ENCODE data around the gene SYP.

SYP gene

DNA sequence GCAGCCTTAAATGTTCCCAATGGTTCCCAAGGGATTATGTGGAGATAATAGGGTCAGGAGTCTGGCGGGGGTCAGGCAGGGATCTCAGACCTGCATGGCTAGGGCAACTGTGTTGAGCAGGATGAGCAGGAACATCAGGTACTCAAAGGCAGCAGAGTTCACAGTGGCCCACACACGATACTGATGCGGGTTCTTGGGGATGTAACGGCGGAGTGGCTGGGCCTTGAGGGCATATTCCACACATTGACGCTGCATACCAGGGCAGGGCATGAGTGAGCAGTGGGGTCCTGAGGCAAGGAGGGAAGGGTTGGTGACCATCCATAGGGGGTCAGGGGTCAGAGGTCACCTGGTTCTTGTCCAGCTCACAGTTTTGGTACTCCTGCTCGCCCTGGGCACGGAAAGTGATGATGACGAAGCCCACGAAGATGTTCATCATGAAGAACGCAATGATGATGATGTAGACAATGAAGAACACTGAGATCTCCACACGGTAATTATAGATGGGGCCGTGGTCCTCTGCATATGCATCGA lies 15.1 kb upstream of the SYP start:
- no peak for DNase-seq

DNA sequence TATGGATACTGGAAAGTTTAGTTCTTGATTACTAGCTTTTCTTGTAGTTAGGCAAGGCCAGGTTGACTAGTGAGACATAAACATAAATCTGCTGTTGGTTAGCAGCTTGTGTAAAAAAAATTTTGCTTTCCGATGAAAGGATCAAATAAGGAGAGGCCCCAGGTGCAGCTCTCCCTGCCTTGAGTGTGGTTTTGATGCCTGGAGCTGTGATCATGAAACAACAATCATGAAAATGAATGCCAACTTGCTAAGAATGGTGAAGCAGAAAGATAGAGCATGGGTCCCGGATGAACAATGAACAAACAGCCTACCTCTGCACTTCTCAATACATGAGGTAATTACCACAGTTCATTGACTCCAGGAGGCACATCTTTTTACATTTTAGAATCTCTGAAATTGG lies 14.4 kb upstream of the SYP start:
- no peak for DNase-seq

DNA sequence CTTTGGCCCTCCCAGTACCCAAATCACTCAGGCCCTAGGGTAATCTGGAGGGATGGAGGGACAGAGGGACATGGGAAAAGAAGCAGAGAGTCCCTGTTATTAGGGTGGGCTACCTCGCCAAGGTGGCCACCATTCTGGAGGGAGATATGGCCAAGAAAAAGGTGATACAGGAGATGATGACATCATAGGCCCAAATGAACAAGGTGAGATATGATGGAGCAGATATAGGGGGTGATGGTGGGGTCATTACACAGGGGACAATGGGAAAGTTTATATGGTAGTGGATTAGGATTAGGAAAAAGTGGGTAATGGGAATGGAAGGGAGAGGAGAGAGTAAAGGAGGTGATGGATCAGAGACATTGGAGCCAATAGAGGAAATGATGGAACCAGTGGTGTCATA lies 12.9 kb upstream of the SYP start:
- no peak for DNase-seq

DNA sequence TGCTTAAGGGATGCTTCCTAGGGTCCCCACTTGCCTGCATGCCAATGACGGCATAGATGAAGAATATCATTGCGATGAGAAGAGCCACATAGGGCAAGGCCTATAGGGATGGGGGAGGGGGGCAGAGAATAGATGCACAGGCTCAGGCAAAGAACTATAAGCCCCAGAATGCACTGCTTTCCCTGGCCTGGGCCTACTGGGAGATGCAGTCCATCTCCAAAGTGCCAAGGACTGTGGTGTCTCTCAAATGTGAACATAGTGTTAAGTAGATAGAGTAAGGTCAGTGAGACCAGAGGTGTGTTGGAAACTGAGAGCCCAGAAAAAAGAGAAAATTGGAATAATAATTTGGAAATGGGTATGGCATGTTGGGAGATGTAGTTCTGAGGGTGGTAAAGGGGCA lies 12.2 kb upstream of the SYP start:
- no peak for DNase-seq

DNA sequence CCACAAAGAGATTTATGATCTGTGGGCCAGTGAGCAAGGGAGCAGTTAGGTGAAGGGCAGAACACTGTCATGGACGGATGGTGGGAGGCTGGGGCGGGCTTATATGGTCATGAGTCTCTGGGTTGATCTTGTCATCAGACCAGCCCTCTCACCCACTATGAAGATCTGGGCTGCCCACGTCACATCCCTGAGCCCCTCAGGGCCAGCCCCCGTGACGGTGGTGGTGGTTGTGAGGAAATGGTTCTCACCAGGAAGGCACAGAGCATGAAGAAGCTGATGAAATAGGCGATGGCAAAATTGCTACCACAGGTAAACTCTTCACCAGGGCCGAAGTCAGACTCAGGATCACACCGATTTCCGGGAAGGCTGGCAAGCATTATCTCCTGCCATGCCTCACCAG lies 11.1 kb upstream of the SYP start:
- DNase-seq = no peak

DNA sequence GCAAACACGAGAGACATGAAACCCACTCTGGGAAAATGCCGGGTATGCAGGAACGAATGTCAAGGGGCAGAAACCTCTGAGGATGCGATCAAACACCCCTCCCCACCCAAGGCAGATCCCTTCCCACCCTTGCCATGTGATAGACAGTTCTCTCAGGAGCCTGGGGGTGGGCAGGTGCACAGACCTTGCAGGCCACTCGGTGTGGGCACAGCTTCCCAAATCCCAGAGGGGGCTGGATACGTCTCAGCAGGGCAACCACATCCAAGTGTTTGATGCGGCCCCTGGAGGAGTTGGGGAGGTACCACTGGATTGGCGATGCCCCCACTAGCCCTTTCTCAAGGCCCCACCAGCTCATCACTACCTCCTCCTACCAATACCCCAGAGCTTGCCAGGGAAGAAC lies 10.4 kb upstream of the SYP start:
- DNase-seq = no peak

DNA sequence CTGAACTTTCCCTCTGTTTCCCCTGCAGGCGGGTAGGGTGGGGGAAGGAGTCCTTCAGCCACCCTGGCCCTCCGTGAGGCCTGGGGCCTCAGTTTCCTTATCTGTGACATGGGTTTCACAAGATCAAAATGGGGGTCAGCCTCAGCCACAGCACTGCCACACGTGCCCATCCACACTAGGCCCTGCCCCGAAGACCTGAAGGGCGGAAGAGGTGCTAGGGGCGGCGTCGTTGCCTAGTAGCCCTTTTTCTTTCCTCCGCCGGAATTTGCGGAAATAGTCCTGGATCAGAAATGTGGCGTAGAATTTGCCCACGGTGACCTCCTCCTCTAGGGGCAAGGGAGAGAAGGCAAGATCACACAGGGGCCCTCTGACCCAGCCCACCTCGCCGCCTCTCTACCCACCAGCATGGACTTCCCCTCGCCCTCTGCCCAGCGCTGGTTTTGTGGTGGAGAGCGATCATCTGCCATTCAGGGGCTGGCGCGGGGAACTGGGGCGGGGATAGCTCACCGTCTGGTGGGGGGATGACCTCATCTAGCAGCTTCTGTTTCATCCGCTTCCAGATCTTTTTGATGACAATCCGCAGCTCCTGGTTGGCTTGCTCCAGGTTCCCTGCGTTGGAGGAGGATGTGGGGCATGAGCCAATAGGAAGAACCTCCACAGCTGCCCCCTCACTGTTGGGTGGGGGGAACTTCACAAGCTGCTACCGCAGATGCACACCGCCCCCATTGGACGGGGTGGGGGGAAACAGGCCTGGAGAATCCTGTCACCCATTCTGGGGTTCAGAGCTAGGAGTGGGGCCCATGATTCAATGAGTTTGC lies 9.7 kb upstream of the SYP start:
- no peak for DNase-seq

GRCh38 chrX:49208399-49208798 lies 8.4 kb upstream of the SYP start:
- no peak for DNase-seq

DNA sequence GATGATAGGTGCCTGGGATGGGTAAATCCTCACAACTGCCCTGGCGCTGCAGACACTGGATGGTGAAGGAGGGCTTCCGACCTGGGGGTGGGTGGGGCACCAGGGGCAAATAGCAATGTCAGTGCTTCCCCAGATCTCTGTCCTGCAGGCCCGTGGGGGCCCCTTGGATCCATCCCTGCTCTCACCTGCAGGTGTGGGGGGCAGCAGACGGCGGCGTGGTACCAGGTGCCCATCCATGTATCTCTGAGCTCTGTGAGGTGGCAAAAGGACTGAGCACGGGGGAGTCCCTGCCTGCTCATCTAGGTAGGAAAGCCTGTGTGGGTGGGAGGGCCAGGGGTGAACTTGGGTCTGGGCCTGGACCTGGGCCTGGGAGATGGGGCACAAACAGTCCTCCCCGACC lies 6.5 kb upstream of the SYP start:
- no peak for DNase-seq

- DNase-seq = no peak
These were observed 5.5 kb upstream of the SYP start for GRCh38 chrX:49205443-49205842.

- no peak for DNase-seq
These were observed 4.7 kb upstream of the SYP start for GRCh38 chrX:49204709-49205108.

- DNase-seq = no peak
These were observed 4.0 kb upstream of the SYP start for GRCh38 chrX:49204017-49204416.

GRCh38 chrX:49203536-49203935 lies 3.5 kb upstream of the SYP start:
- no peak for DNase-seq

GRCh38 chrX:49202022-49202421 lies 2.0 kb upstream of the SYP start:
- DNase-seq = no peak

DNA sequence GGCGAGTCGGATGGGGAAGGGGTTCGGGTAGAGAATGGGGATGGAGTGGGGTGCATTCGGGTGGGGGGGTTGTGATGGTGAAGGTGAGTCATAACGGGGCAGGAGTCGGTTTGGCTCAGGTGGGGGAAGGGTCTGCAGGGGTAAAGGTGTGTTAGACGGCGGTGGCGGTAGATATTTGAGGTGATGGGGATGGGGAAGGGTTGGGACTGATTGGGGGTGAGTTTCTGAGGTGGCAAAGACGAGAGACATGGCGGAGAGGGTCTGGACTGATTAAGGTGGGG lies 738 bp downstream of the SYP start:
- no peak for DNase-seq

DNA sequence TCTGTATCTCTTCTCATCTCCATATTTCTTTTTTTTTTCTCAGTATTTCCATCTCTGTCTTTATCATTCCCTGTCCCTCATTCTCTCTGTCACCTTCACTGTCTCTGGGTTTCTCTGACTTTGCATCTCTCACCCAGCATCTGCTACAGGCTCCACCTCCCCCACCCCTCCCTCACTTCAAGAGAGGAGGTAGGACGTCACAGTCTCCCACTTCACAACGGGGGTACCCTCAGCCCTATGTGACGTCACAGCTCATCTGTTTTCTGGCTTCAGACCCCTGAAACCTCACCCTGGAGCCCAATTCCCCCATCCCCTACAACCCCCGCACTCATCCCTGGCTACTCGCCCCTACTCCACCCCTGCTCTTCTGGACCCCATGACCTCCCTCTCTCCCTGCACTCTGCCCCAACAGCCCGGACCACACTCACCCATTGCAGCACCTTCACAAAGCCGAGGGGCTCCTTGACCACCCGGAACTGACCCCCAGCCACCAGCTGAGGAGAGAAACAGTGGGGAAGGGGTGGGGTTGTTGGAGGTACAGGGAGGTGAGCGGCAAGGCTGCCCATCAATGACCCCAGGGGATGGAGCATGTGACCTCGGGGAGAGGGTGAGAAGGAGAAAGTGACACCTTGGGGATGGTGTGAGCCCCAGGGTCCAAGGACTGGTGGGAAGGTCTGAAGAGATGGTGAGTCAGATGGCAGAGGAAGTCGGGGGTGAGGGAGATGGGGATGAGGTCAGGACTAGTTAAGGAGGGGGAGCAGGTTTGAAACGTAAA lies 1.3 kb downstream of the SYP start:
- no peak for DNase-seq

- no peak for DNase-seq
These were observed 2.4 kb downstream of the SYP start for GRCh38 chrX:49197543-49198087.

- DNase-seq = no peak
These were observed 6.4 kb downstream of the SYP start for GRCh38 chrX:49193542-49193964.

GRCh38 chrX:49192722-49193328 lies 7.2 kb downstream of the SYP start:
- DNase-seq = no peak

GRCh38 chrX:49191574-49192011 lies 8.4 kb downstream of the SYP start:
- no peak for DNase-seq

- peak; percentile 95 for DNase-seq
These were observed 9.0 kb downstream of the SYP start for GRCh38 chrX:49190821-49191573.

- DNase-seq = no peak
These were observed 10.4 kb downstream of the SYP start for GRCh38 chrX:49189606-49190005.
